Astrocyte of the cerebellum (primary cell): ENCODE results near the gene GSTM3.

Source experiments
- DNase-seq: peaks from one replicate; pipeline ENCODE4 v3.0.0-alpha.2; 2011; ENCODE audit warnings: low read depth
- H3K4me3 ChIP-seq: 2 replicates; pipeline ENCODE4 v1.5.1; 2011; ENCODE audit warnings: mild to moderate bottlenecking, low read depth, low read length, moderate library complexity
- in situ Hi-C: cut with HindIII; loops from 2 replicates; pipeline ENCODE4 v1.10.0; 2017; ENCODE audit warnings: low sequenced_read_pairs
- TF ChIP-seq, protein P1 (sequence below): IDR thresholded peaks from 2 replicates; pipeline ENCODE4 v1.5.1; 2012; ENCODE audit warnings: low read length, low read depth, moderate library complexity, mild to moderate bottlenecking; ENCODE audit errors: missing control alignments

GSTM3 gene

GRCh38 chr1:109762821-109763645 is 22.2 kb upstream of the GSTM3 start:
- H3K4me3 ChIP-seq: no peak overlapping the region

DNA sequence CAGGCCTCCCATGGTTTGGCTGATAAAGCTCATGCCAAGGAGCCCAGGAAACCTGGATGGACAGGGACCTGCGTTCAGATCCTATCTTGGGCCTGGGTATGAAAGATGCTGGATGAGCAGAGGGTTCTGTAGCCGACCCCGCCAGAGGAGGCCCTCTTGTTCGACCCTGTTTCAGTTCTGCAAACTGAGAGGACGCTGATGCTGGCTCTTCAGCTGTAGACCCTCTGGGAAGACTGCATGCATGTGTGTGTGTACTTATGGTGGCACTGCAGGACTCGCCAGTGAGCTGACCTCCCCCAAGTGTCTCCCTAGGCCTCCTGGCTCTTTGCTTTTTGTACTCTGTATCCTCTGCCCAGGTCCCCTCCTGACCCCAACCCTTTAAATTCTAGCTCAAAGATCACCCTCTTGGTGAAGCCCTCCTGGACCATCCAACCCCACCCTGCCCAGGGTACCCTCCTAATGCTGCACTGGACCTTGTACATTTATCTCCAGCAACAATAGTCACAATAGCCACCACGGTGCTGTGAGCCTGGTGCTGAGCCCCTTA is 21.3 kb upstream of the GSTM3 start:
- no peak overlapping the region for H3K4me3 ChIP-seq
- no peak for DNase-seq
- in situ Hi-C loops: loop anchor here (10.0 kb wide), 1 partner anchor 117 kb away; no protein-coding TSS in a partner anchor
- TF ChIP-seq, protein P1, sequence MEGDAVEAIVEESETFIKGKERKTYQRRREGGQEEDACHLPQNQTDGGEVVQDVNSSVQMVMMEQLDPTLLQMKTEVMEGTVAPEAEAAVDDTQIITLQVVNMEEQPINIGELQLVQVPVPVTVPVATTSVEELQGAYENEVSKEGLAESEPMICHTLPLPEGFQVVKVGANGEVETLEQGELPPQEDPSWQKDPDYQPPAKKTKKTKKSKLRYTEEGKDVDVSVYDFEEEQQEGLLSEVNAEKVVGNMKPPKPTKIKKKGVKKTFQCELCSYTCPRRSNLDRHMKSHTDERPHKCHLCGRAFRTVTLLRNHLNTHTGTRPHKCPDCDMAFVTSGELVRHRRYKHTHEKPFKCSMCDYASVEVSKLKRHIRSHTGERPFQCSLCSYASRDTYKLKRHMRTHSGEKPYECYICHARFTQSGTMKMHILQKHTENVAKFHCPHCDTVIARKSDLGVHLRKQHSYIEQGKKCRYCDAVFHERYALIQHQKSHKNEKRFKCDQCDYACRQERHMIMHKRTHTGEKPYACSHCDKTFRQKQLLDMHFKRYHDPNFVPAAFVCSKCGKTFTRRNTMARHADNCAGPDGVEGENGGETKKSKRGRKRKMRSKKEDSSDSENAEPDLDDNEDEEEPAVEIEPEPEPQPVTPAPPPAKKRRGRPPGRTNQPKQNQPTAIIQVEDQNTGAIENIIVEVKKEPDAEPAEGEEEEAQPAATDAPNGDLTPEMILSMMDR: no peak

More at GRCh38 chr1:109762821-109763645, 22.2 kb upstream of the GSTM3 start:
- TF ChIP-seq, protein P1: no peak
- in situ Hi-C loops: loop anchor here (10.0 kb wide), 1 partner anchor 118 kb away; no protein-coding TSS in a partner anchor
- no peak for DNase-seq

DNA sequence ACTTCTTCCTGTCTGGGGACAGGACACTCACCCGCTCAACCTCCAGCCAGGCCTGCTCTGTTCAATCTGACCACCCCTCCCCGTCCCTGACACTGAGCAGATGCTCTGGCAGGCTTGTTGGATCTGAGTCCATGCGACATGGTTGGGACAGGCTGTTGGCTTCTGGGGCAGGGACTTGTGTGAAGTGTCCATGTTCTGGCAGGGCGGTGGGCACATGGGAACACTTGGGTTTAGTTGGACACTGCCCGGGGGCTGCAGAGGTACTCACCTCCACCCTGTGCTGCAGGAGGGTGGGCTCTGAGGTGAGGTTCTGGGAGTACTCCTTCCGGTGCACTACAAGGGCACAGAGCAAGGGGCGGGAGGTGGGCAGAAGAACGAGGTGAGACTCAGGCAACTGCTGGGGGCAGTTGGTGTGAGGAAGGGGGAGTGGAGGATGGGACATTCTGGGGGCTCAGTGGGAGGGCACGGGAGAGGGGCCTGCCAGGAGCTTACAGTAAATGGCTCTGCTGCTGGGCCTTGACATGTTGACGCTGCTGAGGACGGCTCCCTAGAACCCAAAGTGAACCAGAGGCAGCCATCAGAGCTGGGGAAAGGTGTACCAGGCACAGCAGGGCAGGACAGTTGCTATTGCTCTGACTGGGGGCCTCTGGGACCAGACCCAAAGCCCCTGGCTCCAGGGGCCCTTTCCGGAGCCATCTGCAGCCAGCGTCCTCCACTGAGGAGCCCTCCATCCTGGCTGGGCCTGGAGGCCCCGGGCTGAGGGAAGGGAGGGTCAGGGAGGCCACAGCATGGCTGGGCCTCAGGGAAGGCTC is 20.6 kb upstream of the GSTM3 start:
- DNase-seq: no peak
- TF ChIP-seq, protein P1: no peak
- in situ Hi-C loops: loop anchor here (10.0 kb wide), 1 partner anchor 117 kb away; no protein-coding TSS in a partner anchor

GRCh38 chr1:109760581-109761226 is 19.9 kb upstream of the GSTM3 start:
- TF ChIP-seq, protein P1: no peak
- in situ Hi-C loops: loop anchor here (10.0 kb wide), 1 partner anchor 116 kb away; no protein-coding TSS in a partner anchor
- H3K4me3 ChIP-seq: no peak overlapping the region
- no peak for DNase-seq

More for the DNA sequence above, 20.6 kb upstream of the GSTM3 start:
- H3K4me3 ChIP-seq: no peak overlapping the region

DNA sequence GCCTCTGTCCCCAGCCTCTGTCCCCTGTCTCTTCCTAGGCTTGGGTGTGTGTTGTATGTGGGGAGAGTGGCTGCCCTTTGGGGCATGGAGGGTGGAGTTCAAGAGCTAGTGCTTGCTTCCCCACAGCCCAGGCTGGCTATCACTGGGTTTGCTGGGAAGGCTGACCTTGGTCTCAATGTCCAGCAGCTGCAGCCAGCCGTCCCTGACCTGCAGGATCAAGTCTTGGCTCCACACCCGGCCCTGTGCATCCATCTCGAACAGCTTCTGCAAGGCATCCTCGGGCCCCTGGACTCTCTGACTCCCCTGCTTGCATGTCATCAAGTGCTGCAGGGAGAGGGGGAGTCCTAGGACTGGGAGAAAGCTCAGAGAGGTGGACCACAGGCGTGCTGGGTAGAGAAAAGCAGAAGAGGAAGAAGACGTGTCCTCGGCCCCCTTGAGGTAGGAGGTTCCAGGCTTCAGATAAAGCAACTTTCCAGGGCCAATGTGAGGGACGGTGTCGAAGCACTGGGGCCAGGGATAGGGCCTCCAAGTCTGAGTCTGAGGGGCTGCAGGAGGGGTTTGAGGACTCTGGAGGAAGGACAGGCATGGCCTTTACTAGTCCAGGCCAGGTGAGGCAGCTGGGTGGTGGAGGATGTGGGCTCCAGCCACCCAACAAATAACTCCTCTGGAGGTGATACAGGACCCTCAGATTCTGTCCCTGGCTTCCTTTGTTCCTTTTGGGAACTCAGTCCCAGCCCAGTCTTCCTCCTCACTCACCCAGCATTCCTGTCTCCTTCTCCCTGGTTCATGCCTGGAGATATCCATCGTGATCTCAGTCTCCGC is 18.9 kb upstream of the GSTM3 start:
- in situ Hi-C loops: loop anchor here (10.0 kb wide), 1 partner anchor 115 kb away; no protein-coding TSS in a partner anchor
- DNase-seq: no peak
- H3K4me3 ChIP-seq: no peak overlapping the region
- TF ChIP-seq, protein P1: no peak
